ENCODE measurements around the gene MEIOC.
"Not testable (repeated sequence)": the region's sequence is repeated elsewhere in the genome, so short reads cannot be mapped to it uniquely, and the experiment has no call there.

The MEIOC gene

GRCh38 chr17:44655983-44656710 is at the start of gene MEIOC:
Gene MEIOC (plus strand): TSS chr17:44656468. CDS start chr17:44656614, 146 bp downstream.
- peak; percentile 14 for DNase-seq

- no peak for DNase-seq
These were observed 49.6 kb upstream of the MEIOC start for GRCh38 chr17:44606658-44607057.

GRCh38 chr17:44607836-44608690 is 48.2 kb upstream of the MEIOC start:
- DNase-seq = no peak

- no peak for DNase-seq
These were observed 47.4 kb upstream of the MEIOC start for GRCh38 chr17:44608727-44609435.

GRCh38 chr17:44610331-44610730 is 45.9 kb upstream of the MEIOC start:
- DNase-seq = no peak

- DNase-seq = no peak
These were observed 45.4 kb upstream of the MEIOC start for GRCh38 chr17:44610871-44611270.

- DNase-seq = no peak
These were observed 41.4 kb upstream of the MEIOC start for GRCh38 chr17:44614862-44615261.

- not testable (repeated sequence) for DNase-seq
These were observed 37.6 kb upstream of the MEIOC start for GRCh38 chr17:44618652-44619051.

- no peak for DNase-seq
These were observed 33.1 kb upstream of the MEIOC start for GRCh38 chr17:44623070-44623725.

GRCh38 chr17:44627513-44628242 is 28.6 kb upstream of the MEIOC start:
- no peak for DNase-seq

GRCh38 chr17:44628243-44629188 is 27.8 kb upstream of the MEIOC start:
- DNase-seq = no peak

- no peak for DNase-seq
These were observed 27.0 kb upstream of the MEIOC start for GRCh38 chr17:44629314-44629713.

- DNase-seq = no peak
These were observed 25.6 kb upstream of the MEIOC start for GRCh38 chr17:44630703-44631102.

- DNase-seq = no peak
These were observed 22.3 kb upstream of the MEIOC start for GRCh38 chr17:44633998-44634397.

GRCh38 chr17:44634401-44634800 is 21.9 kb upstream of the MEIOC start:
- DNase-seq = not testable (repeated sequence)

- DNase-seq = no peak
These were observed 19.7 kb upstream of the MEIOC start for GRCh38 chr17:44636562-44636961.

GRCh38 chr17:44637066-44637465 is 19.2 kb upstream of the MEIOC start:
- no peak for DNase-seq

- no peak for DNase-seq
These were observed 13.4 kb upstream of the MEIOC start for GRCh38 chr17:44642834-44643233.

- DNase-seq = no peak
These were observed 10.9 kb upstream of the MEIOC start for GRCh38 chr17:44645341-44645740.

GRCh38 chr17:44646280-44646679 is 10.0 kb upstream of the MEIOC start:
- no peak for DNase-seq

GRCh38 chr17:44647736-44648135 is 8.5 kb upstream of the MEIOC start:
- no peak for DNase-seq
